HEK293 (cell line): ENCODE results near the gene FAM227B.

Experiments
- CTCF ChIA-PET: fragments of 350-600 bp; formaldehyde crosslinking; extraction: SDS; loops from one replicate; lab custom pipeline; 2021; ENCODE audit warnings: antibody characterized with exemption; lab: Yijun Ruan, JAX
- POLR2A ChIA-PET: fragments of 300-600 bp; formaldehyde crosslinking; extraction: SDS; loops from one replicate; lab custom pipeline; 2020; ENCODE audit warnings: antibody characterized with exemption, inconsistent platforms; lab: Yijun Ruan, JAX
- H3K27ac ChIP-seq: fragments of 200-500 bp; sonication (Bioruptor generic); 2 replicates; pipeline ENCODE4 v1.5.1; 2014; ENCODE audit warnings: low read depth, low read length, control low read depth, inconsistent platforms; ENCODE audit errors: extremely low read depth
- H3K36me3 ChIP-seq, 2 experiments: fragments of 200-500 bp in 1 of 2; sonication (Bioruptor generic) in 1 of 2; 1 replicate in 1 of 2; 2 replicates in 1 of 2; pipeline ENCODE4 v1.5.1; 2014 to 2017; ENCODE audit warnings: inconsistent platforms in 2 of 2, low read length in 2 of 2; ENCODE audit not compliant: control insufficient read depth in 2 of 2, insufficient read depth in 1 of 2
- H3K4me1 ChIP-seq: fragments of 200-500 bp; sonication (Bioruptor generic); 2 replicates; pipeline ENCODE4 v1.5.1; 2014; ENCODE audit warnings: mild to moderate bottlenecking, low read length, inconsistent platforms; ENCODE audit not compliant: control insufficient read depth, insufficient read depth
- H3K4me3 ChIP-seq: 2 replicates; pipeline ENCODE4 v1.5.1; 2011; ENCODE audit warnings: low read depth, mild to moderate bottlenecking, control low read depth, low read length, moderate library complexity
- H3K9me3 ChIP-seq: fragments of 200-500 bp; sonication (Bioruptor generic); 2 replicates; pipeline ENCODE4 v1.5.1; 2014; ENCODE audit warnings: low read depth, low read length, inconsistent platforms; ENCODE audit not compliant: control insufficient read depth, insufficient read depth
- GLIS1 ChIP-seq: fragments of 450-650 bp; formaldehyde crosslinking; IDR thresholded peaks from 2 replicates; pipeline ENCODE4 v1.5.1; 2016; ENCODE audit warnings: missing biosample characterization, missing genetic modification characterization
- MYNN ChIP-seq: fragments of 450-650 bp; formaldehyde crosslinking; IDR thresholded peaks from 2 replicates; pipeline ENCODE4 v1.5.1; 2016; ENCODE audit warnings: missing biosample characterization, missing genetic modification characterization, borderline replicate concordance
- PATZ1 ChIP-seq: fragments of 450-650 bp; formaldehyde crosslinking; IDR thresholded peaks from 2 replicates; pipeline ENCODE4 v1.5.1; 2016; ENCODE audit warnings: missing biosample characterization, missing genetic modification characterization
- PBX3 ChIP-seq: sonication (generic); formaldehyde crosslinking; IDR thresholded peaks from 2 replicates; pipeline ENCODE4 v1.8.1; 2022; ENCODE audit warnings: mild to moderate bottlenecking, moderate library complexity, missing genetic modification reagents
- PRDM4 ChIP-seq: fragments of 450-650 bp; formaldehyde crosslinking; IDR thresholded peaks from 2 replicates; pipeline ENCODE4 v1.5.1; 2017; ENCODE audit warnings: missing biosample characterization, missing genetic modification characterization
- SCRT1 ChIP-seq: fragments of 450-650 bp; formaldehyde crosslinking; IDR thresholded peaks from 2 replicates; pipeline ENCODE4 v1.5.1; 2016; ENCODE audit warnings: missing biosample characterization, missing genetic modification characterization, borderline replicate concordance
- SCRT2 ChIP-seq: fragments of 450-650 bp; formaldehyde crosslinking; IDR thresholded peaks from 2 replicates; pipeline ENCODE4 v1.5.1; 2016; ENCODE audit warnings: missing biosample characterization, missing genetic modification characterization
- ZBTB21 ChIP-seq: fragments of 450-650 bp; formaldehyde crosslinking; IDR thresholded peaks from 2 replicates; pipeline ENCODE4 v1.5.1; 2017; ENCODE audit warnings: missing biosample characterization, missing genetic modification characterization
- ZNF112 ChIP-seq: fragments of 450-650 bp; formaldehyde crosslinking; IDR thresholded peaks from 2 replicates; pipeline ENCODE4 v1.5.0; 2017; ENCODE audit warnings: missing biosample characterization, missing genetic modification characterization
- ZNF274 ChIP-seq, 2 experiments: fragments of 200-500 bp in 1 of 2; fragments of 450-650 bp in 1 of 2; sonication (Bioruptor generic) in 1 of 2; formaldehyde crosslinking in 1 of 2; IDR thresholded peaks; 2 replicates each; pipeline versions ENCODE4 v1.5.1 to v1.6.1; 2014 to 2016; ENCODE audit warnings: borderline replicate concordance in 1 of 2, inconsistent platforms in 1 of 2, low read length in 1 of 2, missing biosample characterization in 1 of 2, missing genetic modification characterization in 1 of 2
- ZNF335 ChIP-seq: fragments of 450-650 bp; formaldehyde crosslinking; conservative IDR thresholded peaks from 2 replicates; pipeline ENCODE4 v1.5.1; 2016; ENCODE audit warnings: missing biosample characterization, missing genetic modification characterization
- ZNF350 ChIP-seq: fragments of 450-650 bp; formaldehyde crosslinking; IDR thresholded peaks from 2 replicates; pipeline ENCODE4 v1.5.0; 2017; ENCODE audit warnings: missing biosample characterization, mild to moderate bottlenecking, missing genetic modification characterization
- ZNF423 ChIP-seq: fragments of 450-650 bp; formaldehyde crosslinking; IDR thresholded peaks from 2 replicates; pipeline ENCODE4 v1.5.1; 2016; ENCODE audit warnings: missing biosample characterization, missing genetic modification characterization
- ZNF549 ChIP-seq: fragments of 450-650 bp; IDR thresholded peaks from 2 replicates; pipeline ENCODE4 v1.5.1; 2018; ENCODE audit warnings: missing biosample characterization, missing genetic modification characterization, mild to moderate bottlenecking, inconsistent platforms, moderate library complexity
- ZNF645 ChIP-seq: fragments of 450-650 bp; formaldehyde crosslinking; IDR thresholded peaks from 2 replicates; pipeline ENCODE4; 2016; ENCODE audit warnings: missing biosample characterization, missing genetic modification characterization
- ZNF777 ChIP-seq: fragments of 450-650 bp; formaldehyde crosslinking; IDR thresholded peaks from 2 replicates; pipeline ENCODE4 v1.5.1; 2017; ENCODE audit warnings: missing biosample characterization, missing genetic modification characterization, borderline replicate concordance
- ZNF792 ChIP-seq: fragments of 450-650 bp; formaldehyde crosslinking; IDR thresholded peaks from 2 replicates; pipeline ENCODE4 v1.5.1; 2016; ENCODE audit warnings: missing biosample characterization, missing genetic modification characterization
- ZNF837 ChIP-seq: fragments of 450-650 bp; formaldehyde crosslinking; IDR thresholded peaks from 2 replicates; pipeline ENCODE4 v1.5.1; 2016; ENCODE audit warnings: missing biosample characterization, missing genetic modification characterization
- ZNF843 ChIP-seq: fragments of 450-650 bp; formaldehyde crosslinking; IDR thresholded peaks from 2 replicates; pipeline ENCODE4 v1.5.1; 2016; ENCODE audit warnings: missing biosample characterization, missing genetic modification characterization
- TF ChIP-seq, protein P1 (sequence below): fragments of 450-650 bp; IDR thresholded peaks from 2 replicates; pipeline ENCODE4 v1.5.1; 2018; ENCODE audit warnings: missing biosample characterization, missing genetic modification characterization

Gene FAM227B

DNA sequence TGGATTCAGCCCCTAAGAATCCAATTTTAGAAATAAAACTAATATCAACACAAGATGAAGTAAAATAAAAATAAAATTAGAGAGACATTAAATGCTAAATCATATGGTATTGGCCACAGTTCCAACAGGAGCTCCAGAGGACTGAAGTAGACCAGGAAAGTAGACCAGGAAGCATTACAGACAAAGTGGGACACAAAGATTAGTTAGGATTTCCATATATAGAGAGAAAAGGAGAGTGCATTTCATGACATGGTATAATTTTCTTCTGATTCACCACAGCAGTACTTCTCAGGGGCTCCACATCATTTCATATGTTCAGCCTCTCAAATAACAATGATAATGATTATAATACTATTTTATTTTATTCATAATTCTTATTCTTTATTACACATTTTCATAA, 179.3 kb downstream of the FAM227B start:
- Histone ChIP-seq H3K27ac (no peak overlapping the region), H3K9me3 (no peaks in the 10 kb centered on the region), H3K4me1 (no peaks in the 10 kb centered on the region), H3K4me3 (no peak overlapping the region), H3K36me3 (no peaks in the 10 kb centered on the region)
- CTCF ChIA-PET: interaction anchor here (0.6 kb wide), 1 partner anchor 540 kb away, joined by 4 read pairs; no protein-coding TSS in a partner anchor
- TF ChIP-seq PRDM4 (no peak), ZNF792 (tag by site-specific recombination) (no peak), ZNF549 (tag by site-specific recombination) (no peak), ZNF777 (tag by site-specific recombination) (no peak)
- TF ChIP-seq, protein P1, sequence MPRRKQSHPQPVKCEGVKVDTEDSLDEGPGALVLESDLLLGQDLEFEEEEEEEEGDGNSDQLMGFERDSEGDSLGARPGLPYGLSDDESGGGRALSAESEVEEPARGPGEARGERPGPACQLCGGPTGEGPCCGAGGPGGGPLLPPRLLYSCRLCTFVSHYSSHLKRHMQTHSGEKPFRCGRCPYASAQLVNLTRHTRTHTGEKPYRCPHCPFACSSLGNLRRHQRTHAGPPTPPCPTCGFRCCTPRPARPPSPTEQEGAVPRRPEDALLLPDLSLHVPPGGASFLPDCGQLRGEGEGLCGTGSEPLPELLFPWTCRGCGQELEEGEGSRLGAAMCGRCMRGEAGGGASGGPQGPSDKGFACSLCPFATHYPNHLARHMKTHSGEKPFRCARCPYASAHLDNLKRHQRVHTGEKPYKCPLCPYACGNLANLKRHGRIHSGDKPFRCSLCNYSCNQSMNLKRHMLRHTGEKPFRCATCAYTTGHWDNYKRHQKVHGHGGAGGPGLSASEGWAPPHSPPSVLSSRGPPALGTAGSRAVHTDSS: no peak
- TF ChIP-seq, all 188 proteins: peak for 0
- POLR2A ChIA-PET: no interaction called here

GRCh38 chr15:49439678-49440395, 180.8 kb downstream of the FAM227B start:
- H3K4me3 ChIP-seq: no peak overlapping the region
- no peak for TF ChIP-seq ZNF274 (IDR thresholded peaks at IDR 0.05; ENCODE audit: low read length)
- TF ChIP-seq ZNF274 (tag by site-specific recombination; IDR thresholded peaks at IDR 0.05; ENCODE audit: borderline replicate concordance): no peak
- TF ChIP-seq ZNF112: no peak
- no peak for TF ChIP-seq PBX3 (CRISPR knock-in tag)
- no peak for TF ChIP-seq GLIS1 (tag by site-specific recombination)
- TF ChIP-seq ZNF837 (tag by site-specific recombination): no peak
- no peak for TF ChIP-seq ZNF335 (tag by site-specific recombination)
- no peak for TF ChIP-seq MYNN
- TF ChIP-seq ZBTB21: no peak
- TF ChIP-seq ZNF423 (tag by site-specific recombination): no peak
- no peak for TF ChIP-seq ZNF843 (tag by site-specific recombination)
- no peak for TF ChIP-seq SCRT2 (tag by site-specific recombination)
- no peak for TF ChIP-seq ZNF645 (tag by site-specific recombination)
- no peak for TF ChIP-seq ZNF350 (tag by site-specific recombination)
- TF ChIP-seq SCRT1: no peak
- TF ChIP-seq PATZ1: no peak
- no peak overlapping the region for H3K27ac ChIP-seq
- POLR2A ChIA-PET: no interaction called here
- no peaks in the 10 kb centered on the region for H3K9me3 ChIP-seq
- CTCF ChIA-PET: interaction anchor here (0.5 kb wide), 1 partner anchor 465 kb away, joined by 3 read pairs; no protein-coding TSS in a partner anchor
- H3K36me3 ChIP-seq: no peaks in the 10 kb centered on the region
- H3K4me1 ChIP-seq: no peaks in the 10 kb centered on the region
